HL-60 (cell line): ENCODE results near the gene PEX11B.

Experiments
- GABPA ChIP-seq: IDR thresholded peaks from 2 replicates; pipeline ENCODE4 v1.6.1; 2012; ENCODE audit warnings: low read depth
- POLR2AphosphoS5 ChIP-seq: IDR thresholded peaks from 2 replicates; pipeline ENCODE4 v1.6.1; 2012; ENCODE audit warnings: low read depth
- TF ChIP-seq, protein P1 (sequence below): IDR thresholded peaks from one replicate; pipeline ENCODE4 v1.5.1; 2011; ENCODE audit warnings: low read length, control low read depth, inconsistent platforms; ENCODE audit not compliant: insufficient read depth

GRCh38 chr1:145892486-145893087 lies 25.9 kb downstream of the PEX11B start:
- TF ChIP-seq POLR2AphosphoS5, result no peak
- TF ChIP-seq, protein P1, sequence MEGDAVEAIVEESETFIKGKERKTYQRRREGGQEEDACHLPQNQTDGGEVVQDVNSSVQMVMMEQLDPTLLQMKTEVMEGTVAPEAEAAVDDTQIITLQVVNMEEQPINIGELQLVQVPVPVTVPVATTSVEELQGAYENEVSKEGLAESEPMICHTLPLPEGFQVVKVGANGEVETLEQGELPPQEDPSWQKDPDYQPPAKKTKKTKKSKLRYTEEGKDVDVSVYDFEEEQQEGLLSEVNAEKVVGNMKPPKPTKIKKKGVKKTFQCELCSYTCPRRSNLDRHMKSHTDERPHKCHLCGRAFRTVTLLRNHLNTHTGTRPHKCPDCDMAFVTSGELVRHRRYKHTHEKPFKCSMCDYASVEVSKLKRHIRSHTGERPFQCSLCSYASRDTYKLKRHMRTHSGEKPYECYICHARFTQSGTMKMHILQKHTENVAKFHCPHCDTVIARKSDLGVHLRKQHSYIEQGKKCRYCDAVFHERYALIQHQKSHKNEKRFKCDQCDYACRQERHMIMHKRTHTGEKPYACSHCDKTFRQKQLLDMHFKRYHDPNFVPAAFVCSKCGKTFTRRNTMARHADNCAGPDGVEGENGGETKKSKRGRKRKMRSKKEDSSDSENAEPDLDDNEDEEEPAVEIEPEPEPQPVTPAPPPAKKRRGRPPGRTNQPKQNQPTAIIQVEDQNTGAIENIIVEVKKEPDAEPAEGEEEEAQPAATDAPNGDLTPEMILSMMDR, result no peak
- TF ChIP-seq GABPA, result no peak
